Measurements from ENCODE around the gene GALNT18. TPM values are rescaled to one million over a fixed set of nuclear protein-coding genes. Genes with fewer than 3 reads are reported as not detected.

GALNT18 gene
- total and polyA plus RNA-seq, 9 donors = 3.0 to 13.2 (median 7.7) TPM

DNA sequence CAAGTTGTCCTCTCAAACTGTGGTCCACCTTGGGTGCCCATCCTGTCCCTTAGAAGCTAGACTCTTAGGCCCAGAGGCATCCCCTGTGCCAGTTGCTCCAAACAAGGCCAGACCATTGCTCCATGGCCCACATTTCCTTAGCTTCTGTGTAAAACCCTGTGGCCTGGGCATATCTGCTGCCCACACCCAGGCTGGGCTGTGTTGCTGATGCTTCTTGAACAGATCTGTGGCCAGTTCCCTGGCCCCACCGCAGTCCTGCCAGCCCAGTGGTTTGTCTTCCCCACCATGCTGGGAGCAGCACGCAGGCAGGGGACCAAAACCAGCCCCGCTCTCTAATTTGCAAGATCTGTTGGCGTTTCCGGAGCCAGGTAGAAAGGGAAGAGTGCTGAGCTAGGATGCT, 341.0 kb downstream of the GALNT18 start:
- Histone ChIP-seq H3K4me1 (ENCODE audit: insufficient read depth) (no peaks in the 10 kb centered on the region), H3K36me3 (no peaks in the 10 kb centered on the region), H3K27me3 (no peaks in the 10 kb centered on the region), H3K4me3 (no peak overlapping the region), H3K9me3 (no peaks in the 10 kb centered on the region), H3K27ac (no peak overlapping the region)
- DNase-seq = no peak
- intact Hi-C loops (cut with DNase I) = no loop called here
- 84 to 97% (median 97%) methylated on average over 5 of the region's 5 CpGs for WGBS, 3 donors
- TF ChIP-seq POLR2A (IDR thresholded peaks at IDR 0.05) = no peak
- TF ChIP-seq EP300 (IDR thresholded peaks at IDR 0.05) = no peak
- TF ChIP-seq CTCF (IDR thresholded peaks at IDR 0.05) = no peak

GRCh38 chr11:11279956-11280689, 341.7 kb downstream of the GALNT18 start:
- WGBS, 3 donors = 70 to 78% (median 71%) methylated on average over 11 of the region's 11 CpGs
- no peak overlapping the region for H3K27ac ChIP-seq
- intact Hi-C loops (cut with DNase I) = loop anchor here in 1 of 4 donors (10.0 kb wide), 1 partner anchor 295 kb away; no protein-coding TSS in a partner anchor
- no peaks in the 10 kb centered on the region for H3K4me1 ChIP-seq (ENCODE audit: insufficient read depth)
- H3K9me3 ChIP-seq = no peaks in the 10 kb centered on the region
- H3K4me3 ChIP-seq = no peak overlapping the region
- no peaks in the 10 kb centered on the region for H3K27me3 ChIP-seq
- TF ChIP-seq CTCF (IDR thresholded peaks at IDR 0.05) = no peak
- TF ChIP-seq POLR2A (IDR thresholded peaks at IDR 0.05) = no peak
- TF ChIP-seq EP300 (IDR thresholded peaks at IDR 0.05) = no peak
- no peak for DNase-seq
- no peaks in the 10 kb centered on the region for H3K36me3 ChIP-seq

- no peaks in the 10 kb centered on the region for H3K4me1 ChIP-seq (ENCODE audit: insufficient read depth)
- no peak overlapping the region for H3K27ac ChIP-seq
- no peaks in the 10 kb centered on the region for H3K27me3 ChIP-seq
- H3K36me3 ChIP-seq = no peaks in the 10 kb centered on the region
- intact Hi-C loops (cut with DNase I) = loop anchor here in 1 of 4 donors (10.0 kb wide), 1 partner anchor 303 kb away; no protein-coding TSS in a partner anchor
- whole genome bisulfite sequencing, 3 donors = 94 to 100% (median 97%) methylated on average over 1 of the region's 1 CpG
- no peaks in the 10 kb centered on the region for H3K9me3 ChIP-seq
- no peak for DNase-seq
- TF ChIP-seq EP300 (IDR thresholded peaks at IDR 0.05) (no peak), CTCF (IDR thresholded peaks at IDR 0.05) (no peak), POLR2A (IDR thresholded peaks at IDR 0.05) (no peak)
- no peak overlapping the region for H3K4me3 ChIP-seq
Measured at GRCh38 chr11:11272254-11272653, 349.6 kb downstream of the GALNT18 start.

DNA sequence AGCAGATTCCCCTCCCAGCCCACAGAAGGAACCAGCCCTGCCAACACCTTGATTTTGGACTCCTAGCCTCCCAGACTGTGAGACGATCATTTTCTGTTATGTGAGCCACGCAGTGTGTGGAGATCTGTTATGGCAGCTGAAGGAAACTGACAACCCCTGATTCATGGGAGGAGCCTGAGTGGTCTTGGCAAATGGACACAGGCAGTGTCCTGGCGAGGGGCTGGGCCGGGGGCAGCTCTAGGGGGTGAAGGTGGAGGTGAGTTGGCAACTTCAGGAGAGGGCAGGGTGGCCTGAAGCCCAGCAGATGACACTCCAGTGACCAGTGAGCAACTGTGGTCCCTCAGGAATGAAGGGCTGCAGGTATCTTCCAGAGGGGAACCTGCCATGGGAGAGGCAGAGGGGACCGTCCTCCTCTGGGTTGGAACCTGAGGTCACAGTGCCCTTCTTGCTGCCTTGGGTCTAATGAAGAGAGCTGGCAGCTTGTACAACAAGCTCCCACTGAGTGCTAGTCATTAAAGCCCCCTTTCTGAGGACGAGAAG, 351.5 kb downstream of the GALNT18 start:
- 91 to 99% (median 94%) methylated on average over 6 of the region's 6 CpGs for WGBS, 3 donors
- no peaks in the 10 kb centered on the region for H3K9me3 ChIP-seq
- no peaks in the 10 kb centered on the region for H3K36me3 ChIP-seq
- no peaks in the 10 kb centered on the region for H3K4me1 ChIP-seq (ENCODE audit: insufficient read depth)
- intact Hi-C loops (cut with DNase I) = loop anchor here in 1 of 4 donors (10.0 kb wide), 1 partner anchor 304 kb away; no protein-coding TSS in a partner anchor
- no peak overlapping the region for H3K4me3 ChIP-seq
- no peaks in the 10 kb centered on the region for H3K27me3 ChIP-seq
- H3K27ac ChIP-seq = no peak overlapping the region
- TF ChIP-seq EP300 (IDR thresholded peaks at IDR 0.05) (no peak), CTCF (IDR thresholded peaks at IDR 0.05) (no peak), POLR2A (IDR thresholded peaks at IDR 0.05) (no peak)
- DNase-seq = no peak

All from ovary (tissue), 9 donors.